Measurements from ENCODE around the gene CKAP2L.

- TF ChIP-seq CTCF (IDR thresholded peaks at IDR 0.05) (no peak), POLR2A (IDR thresholded peaks at IDR 0.05) (no peak), EP300 (IDR thresholded peaks at IDR 0.05) (no peak), POLR2AphosphoS5 (IDR thresholded peaks at IDR 0.05) (no peak)
These were observed 8.2 kb downstream of the CKAP2L start for GRCh38 chr2:112756207-112756606.

Measured in sigmoid colon (tissue), 4 donors.